ENCODE measurements around the gene YTHDF2. TPM values are rescaled to one million over a fixed set of nuclear protein-coding genes. Genes with fewer than 3 reads are reported as not detected.

YTHDF2 gene
- total RNA-seq, 1 experiment from 2014 or later: 200 TPM

DNA sequence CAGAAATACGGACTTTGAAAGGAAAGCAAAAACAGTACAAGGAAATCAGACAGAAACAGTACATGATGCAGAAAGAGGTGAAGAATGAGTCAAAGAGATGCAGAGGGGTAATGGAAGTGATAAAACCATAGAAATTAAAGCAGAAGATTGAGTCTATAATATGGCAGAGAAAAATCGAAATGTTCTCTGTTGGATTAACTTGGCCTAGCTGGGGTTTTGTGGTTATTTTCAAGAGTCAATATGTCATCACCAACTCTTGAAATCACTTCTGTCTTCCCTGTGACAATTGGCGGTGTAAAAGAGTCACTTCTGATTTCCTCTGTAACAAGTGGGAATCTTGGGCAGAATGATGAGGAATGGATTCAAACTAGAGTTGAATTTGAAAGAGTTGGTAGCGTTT is 7.4 kb downstream of the YTHDF2 start:
- H4K8ac ChIP-seq (replicated peaks; ENCODE audit: insufficient read length, low read depth, low read length): no peak overlapping the region
- H3K9me3 Mint-ChIP-seq: no peaks in the 10 kb centered on the region
- H3K23me2 ChIP-seq (ENCODE audit: insufficient read length, low read depth, low read length, poor library complexity, severe bottlenecking): no peaks in the 10 kb centered on the region
- no peak overlapping the region for H4K91ac ChIP-seq (ENCODE audit: insufficient read length, low read depth, low read length)
- no peak overlapping the region for H2AFZ ChIP-seq (ENCODE audit: low read length)
- H3K9me3 ChIP-seq (ENCODE audit: control insufficient read depth, low read depth, low read length): no peaks in the 10 kb centered on the region
- no peak for DNase-seq
- TF ChIP-seq, protein P1, sequence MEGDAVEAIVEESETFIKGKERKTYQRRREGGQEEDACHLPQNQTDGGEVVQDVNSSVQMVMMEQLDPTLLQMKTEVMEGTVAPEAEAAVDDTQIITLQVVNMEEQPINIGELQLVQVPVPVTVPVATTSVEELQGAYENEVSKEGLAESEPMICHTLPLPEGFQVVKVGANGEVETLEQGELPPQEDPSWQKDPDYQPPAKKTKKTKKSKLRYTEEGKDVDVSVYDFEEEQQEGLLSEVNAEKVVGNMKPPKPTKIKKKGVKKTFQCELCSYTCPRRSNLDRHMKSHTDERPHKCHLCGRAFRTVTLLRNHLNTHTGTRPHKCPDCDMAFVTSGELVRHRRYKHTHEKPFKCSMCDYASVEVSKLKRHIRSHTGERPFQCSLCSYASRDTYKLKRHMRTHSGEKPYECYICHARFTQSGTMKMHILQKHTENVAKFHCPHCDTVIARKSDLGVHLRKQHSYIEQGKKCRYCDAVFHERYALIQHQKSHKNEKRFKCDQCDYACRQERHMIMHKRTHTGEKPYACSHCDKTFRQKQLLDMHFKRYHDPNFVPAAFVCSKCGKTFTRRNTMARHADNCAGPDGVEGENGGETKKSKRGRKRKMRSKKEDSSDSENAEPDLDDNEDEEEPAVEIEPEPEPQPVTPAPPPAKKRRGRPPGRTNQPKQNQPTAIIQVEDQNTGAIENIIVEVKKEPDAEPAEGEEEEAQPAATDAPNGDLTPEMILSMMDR (conservative IDR thresholded peaks at IDR 0.05): no peak
- H3K27ac Mint-ChIP-seq: peak overlapping the region in 1 of 3 experiments; percentile 14; a peak in 3 of 7 replicates
- H3K4me3 Mint-ChIP-seq: peak overlapping the region; percentile 24 to 50; a peak in 4 of 5 replicates
- H3K27me3 Mint-ChIP-seq (ENCODE audit: low read depth): no peaks in the 10 kb centered on the region
- H3K56ac ChIP-seq (ENCODE audit: insufficient read length, low read depth, low read length): no peak overlapping the region
- no peaks in the 10 kb centered on the region for H3K27me3 ChIP-seq (ENCODE audit: insufficient read depth, low read length)
- no peak overlapping the region for H3T11ph ChIP-seq (ENCODE audit: low read length)
- 0 out of 2 replicates have a peak, but pooled peaks cover 3% of the 10 kb centered on the region for H3K4me1 ChIP-seq (ENCODE audit: insufficient read depth, low read length)
- WGBS (ENCODE audit: extremely low coverage, insufficient read length, low lambda C conversion rate): 100% methylated on average over 1 of the region's 4 CpGs
- no peak overlapping the region for H2BK5ac ChIP-seq (ENCODE audit: insufficient read length, low read length)
- peaks cover 62 to 93% (median 78%) of the 10 kb centered on the region in 3 experiments for H3K36me3 Mint-ChIP-seq (ENCODE audit: insufficient read depth in 1 of 3, low read depth in 3 of 3)
- no peak overlapping the region for H3K14ac ChIP-seq (ENCODE audit: insufficient read depth, low read length)
- H3K23ac ChIP-seq (ENCODE audit: insufficient read length, low read depth, low read length): no peak overlapping the region
- peaks cover 53% of the 10 kb centered on the region in 2 experiments for H3K4me1 Mint-ChIP-seq
- no peak overlapping the region for H3K9ac ChIP-seq (ENCODE audit: extremely low read depth, insufficient read length, low read length)
- H2BK20ac ChIP-seq (ENCODE audit: low read depth, low read length, poor library complexity, severe bottlenecking): no peak overlapping the region
- H2BK120ac ChIP-seq (ENCODE audit: low read depth, low read length, poor library complexity, severe bottlenecking): no peak overlapping the region
- H3K4ac ChIP-seq (ENCODE audit: low read depth, low read length): no peak overlapping the region
- H3K79me2 ChIP-seq (ENCODE audit: insufficient read depth, low read length): peaks cover 80% of the 10 kb centered on the region
- no peak overlapping the region for H3K27ac ChIP-seq (ENCODE audit: insufficient read length, low read depth, low read length)
- H4K20me1 ChIP-seq (ENCODE audit: control insufficient read depth, insufficient read depth, insufficient read length): no peaks in the 10 kb centered on the region
- no peak overlapping the region for H3K18ac ChIP-seq (ENCODE audit: insufficient read length, low read depth, low read length)
- H3K79me1 ChIP-seq (ENCODE audit: insufficient read depth, low read depth, low read length, poor library complexity, severe bottlenecking): no peaks in the 10 kb centered on the region
- no peak overlapping the region for H2BK12ac ChIP-seq (ENCODE audit: insufficient read length, low read depth, low read length)
- no peak overlapping the region for H2AK5ac ChIP-seq (ENCODE audit: insufficient read length, low read length)
- peak overlapping the region; percentile 53 for H3K4me2 ChIP-seq (ENCODE audit: insufficient read depth, insufficient read length, low read length)
- H2BK15ac ChIP-seq (ENCODE audit: low read depth, low read length): no peak overlapping the region
- H4K5ac ChIP-seq (ENCODE audit: insufficient read length, low read depth, low read length): no peak overlapping the region

Measured in H9 (cell line).